Transverse colon (tissue), 3 donors: ENCODE data around the gene ABTB2.

ENCODE experiments used
- EP300 ChIP-seq: sonication (generic); formaldehyde crosslinking; IDR thresholded peaks from one replicate; pipeline ENCODE4 v1.6.1; 2017; ENCODE audit warnings: antibody characterized with exemption, low read depth
- TF ChIP-seq, protein P1 (sequence below), 5 experiments: fragments of 200-600 bp in 3 of 5; fragments of 450-650 bp in 2 of 5; sonication (generic) in 3 of 5; IDR thresholded peaks; 1 replicate in 2 of 5; 2 replicates in 3 of 5; pipeline ENCODE4 v1.5.1; 2016 to 2017; ENCODE audit warnings: antibody characterized with exemption in 5 of 5, inconsistent platforms in 3 of 5, mild to moderate bottlenecking in 2 of 5, moderate library complexity in 1 of 5

DNA sequence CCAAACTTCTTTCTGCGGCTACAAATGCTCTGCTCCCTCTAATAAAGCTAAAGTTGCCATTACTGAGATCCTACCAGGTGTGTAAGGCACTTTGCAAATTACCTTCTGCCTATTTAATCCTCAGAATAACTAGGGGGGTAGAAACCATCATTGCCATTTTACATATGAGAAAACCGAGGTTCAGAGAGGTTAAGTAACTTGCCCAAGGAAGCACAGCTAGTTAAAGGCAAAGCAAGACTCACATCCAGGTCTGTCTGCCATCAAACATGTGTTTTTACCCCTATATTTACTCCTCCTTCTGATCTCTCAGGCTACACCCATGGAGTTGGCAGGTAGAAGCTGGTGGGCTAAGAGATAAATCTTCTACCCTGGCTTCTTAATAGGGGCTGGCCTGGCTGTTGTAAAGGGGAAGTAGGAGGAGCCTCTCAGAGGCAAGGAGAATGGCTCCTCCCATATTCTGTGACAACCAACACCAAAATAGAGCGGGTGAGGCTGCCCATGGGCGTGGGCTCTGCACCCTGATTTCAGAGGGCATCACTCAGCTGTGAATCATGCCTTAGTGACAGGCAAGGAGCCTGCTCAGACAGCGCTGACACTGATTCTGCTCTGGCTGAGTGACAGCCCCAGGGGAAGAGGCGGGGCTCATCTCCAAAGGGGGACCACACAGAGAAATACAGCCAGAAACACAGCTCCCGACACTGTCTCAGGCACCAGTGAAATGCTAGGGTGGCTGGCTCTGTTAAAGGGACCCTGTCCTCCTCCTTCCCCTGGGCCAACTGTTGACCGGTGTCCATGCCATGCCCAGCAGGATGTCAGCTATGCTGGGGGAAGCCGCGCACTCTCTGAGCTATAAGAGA lies 106.8 kb downstream of the ABTB2 start:
- TF ChIP-seq EP300, result no peak
- TF ChIP-seq, protein P1, sequence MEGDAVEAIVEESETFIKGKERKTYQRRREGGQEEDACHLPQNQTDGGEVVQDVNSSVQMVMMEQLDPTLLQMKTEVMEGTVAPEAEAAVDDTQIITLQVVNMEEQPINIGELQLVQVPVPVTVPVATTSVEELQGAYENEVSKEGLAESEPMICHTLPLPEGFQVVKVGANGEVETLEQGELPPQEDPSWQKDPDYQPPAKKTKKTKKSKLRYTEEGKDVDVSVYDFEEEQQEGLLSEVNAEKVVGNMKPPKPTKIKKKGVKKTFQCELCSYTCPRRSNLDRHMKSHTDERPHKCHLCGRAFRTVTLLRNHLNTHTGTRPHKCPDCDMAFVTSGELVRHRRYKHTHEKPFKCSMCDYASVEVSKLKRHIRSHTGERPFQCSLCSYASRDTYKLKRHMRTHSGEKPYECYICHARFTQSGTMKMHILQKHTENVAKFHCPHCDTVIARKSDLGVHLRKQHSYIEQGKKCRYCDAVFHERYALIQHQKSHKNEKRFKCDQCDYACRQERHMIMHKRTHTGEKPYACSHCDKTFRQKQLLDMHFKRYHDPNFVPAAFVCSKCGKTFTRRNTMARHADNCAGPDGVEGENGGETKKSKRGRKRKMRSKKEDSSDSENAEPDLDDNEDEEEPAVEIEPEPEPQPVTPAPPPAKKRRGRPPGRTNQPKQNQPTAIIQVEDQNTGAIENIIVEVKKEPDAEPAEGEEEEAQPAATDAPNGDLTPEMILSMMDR (IDR thresholded peaks at IDR 0.05), result no peak
